Activated naive CD8-positive, alpha-beta T cell treated with anti-CD3 and anti-CD28 coated beads, Interleukin-2, amount 10 ng/mL, durations not matched to agents 7 days and 5 days (primary cell): Measurements from ENCODE around the gene ILK. TPM values are rescaled to one million over a fixed set of nuclear protein-coding genes. Genes with fewer than 3 reads are reported as not detected.

ENCODE experiments used
- ATAC-seq: fragments of 150-1000 bp; cut with Tn5 transposase; one replicate; pipeline ENCODE4 v1.10.0; 2021; ENCODE audit warnings: low read depth, moderate library complexity
- POLR2A ChIA-PET: fragments of 350-600 bp; sonication (Branson Sonifier 250); formaldehyde crosslinking; loops from one replicate; lab custom pipeline; 2021; ENCODE audit warnings: antibody characterized with exemption; lab: Charles Lee
- DNase-seq: peaks from one replicate; pipeline ENCODE4 v3.0.0; 2021
- H3K27ac Mint-ChIP-seq: one replicate; pipeline ENCODE4 v1.8.0; 2022; ENCODE audit warnings: mild to moderate bottlenecking, mixed read lengths
- H3K27me3 Mint-ChIP-seq: one replicate; pipeline ENCODE4 v1.8.0; 2022; ENCODE audit warnings: mild to moderate bottlenecking, moderate library complexity, mixed read lengths
- H3K36me3 Mint-ChIP-seq: one replicate; pipeline ENCODE4 v1.8.0; 2021; ENCODE audit warnings: mild to moderate bottlenecking, mixed read lengths
- H3K4me1 Mint-ChIP-seq: one replicate; pipeline ENCODE4 v1.8.0; 2021; ENCODE audit warnings: mixed read lengths
- H3K4me3 Mint-ChIP-seq: one replicate; pipeline ENCODE4 v1.8.0; 2022; ENCODE audit warnings: mild to moderate bottlenecking, moderate library complexity, mixed read lengths
- H3K9me3 Mint-ChIP-seq: one replicate; pipeline ENCODE4 v1.8.0; 2021; ENCODE audit warnings: mixed read lengths
- total RNA-seq, 2 experiments: library from RNA; stranded (reverse); gene quantifications; one replicate each; pipeline ENCODE4 v1.2.3, GENCODE V29; 2021

ILK gene
- total RNA-seq, 2 experiments from 2014 or later, result 195 to 207 TPM

GRCh38 chr11:6566704-6567370 is 36.7 kb upstream of the ILK start:
- Mint-ChIP-seq H3K9me3 (no peaks in the 10 kb centered on the region), H3K4me3 (no peak overlapping the region), H3K27me3 (no peaks in the 10 kb centered on the region), H3K36me3 (peaks cover 10% of the 10 kb centered on the region), H3K4me1 (peaks cover 3% of the 10 kb centered on the region), H3K27ac (no peak overlapping the region)
- DNase-seq (no peak), ATAC-seq (no peak)
- POLR2A ChIA-PET, result no interaction called here

GRCh38 chr11:6567371-6567745 is 36.2 kb upstream of the ILK start:
- H3K9me3 Mint-ChIP-seq, result no peaks in the 10 kb centered on the region
- H3K4me1 Mint-ChIP-seq, result peaks cover 3% of the 10 kb centered on the region
- no peak overlapping the region for H3K4me3 Mint-ChIP-seq
- no peak overlapping the region for H3K27ac Mint-ChIP-seq
- no peak for DNase-seq
- POLR2A ChIA-PET, result no interaction called here
- no peak for ATAC-seq
- H3K27me3 Mint-ChIP-seq, result no peaks in the 10 kb centered on the region
- H3K36me3 Mint-ChIP-seq, result peaks cover 11% of the 10 kb centered on the region

GRCh38 chr11:6568191-6568918 is 35.2 kb upstream of the ILK start:
- peaks cover 11% of the 10 kb centered on the region for H3K36me3 Mint-ChIP-seq
- no peak overlapping the region for H3K4me3 Mint-ChIP-seq
- no peaks in the 10 kb centered on the region for H3K27me3 Mint-ChIP-seq
- H3K4me1 Mint-ChIP-seq, result peaks cover 3% of the 10 kb centered on the region
- H3K9me3 Mint-ChIP-seq, result no peaks in the 10 kb centered on the region
- ATAC-seq, result no peak
- POLR2A ChIA-PET, result no interaction called here
- no peak for DNase-seq
- no peak overlapping the region for H3K27ac Mint-ChIP-seq

GRCh38 chr11:6569706-6570105 is 33.9 kb upstream of the ILK start:
- peaks cover 3% of the 10 kb centered on the region for H3K4me1 Mint-ChIP-seq
- POLR2A ChIA-PET, result interaction anchor here (0.6 kb wide), 1 partner anchor 79 kb away, joined by 4 read pairs; no protein-coding TSS in a partner anchor
- DNase-seq, result no peak
- ATAC-seq, result no peak
- H3K9me3 Mint-ChIP-seq, result no peaks in the 10 kb centered on the region
- H3K36me3 Mint-ChIP-seq, result peaks cover 11% of the 10 kb centered on the region
- H3K27me3 Mint-ChIP-seq, result no peaks in the 10 kb centered on the region
- H3K4me3 Mint-ChIP-seq, result no peak overlapping the region
- H3K27ac Mint-ChIP-seq, result no peak overlapping the region

- Mint-ChIP-seq H3K27me3 (no peaks in the 10 kb centered on the region), H3K27ac (no peak overlapping the region), H3K4me3 (no peak overlapping the region), H3K36me3 (peaks cover 11% of the 10 kb centered on the region), H3K4me1 (peaks cover 3% of the 10 kb centered on the region), H3K9me3 (no peaks in the 10 kb centered on the region)
- no peak for DNase-seq
- POLR2A ChIA-PET, result no interaction called here
- ATAC-seq, result no peak
Measured at GRCh38 chr11:6570691-6571427, 32.7 kb upstream of the ILK start.

- Mint-ChIP-seq H3K36me3 (peaks cover 10% of the 10 kb centered on the region), H3K27me3 (no peaks in the 10 kb centered on the region), H3K9me3 (no peaks in the 10 kb centered on the region), H3K27ac (no peak overlapping the region), H3K4me3 (no peak overlapping the region), H3K4me1 (peaks cover 3% of the 10 kb centered on the region)
- ATAC-seq (no peak), DNase-seq (no peak)
- POLR2A ChIA-PET, result no interaction called here
Measured at GRCh38 chr11:6571434-6572008, 32.1 kb upstream of the ILK start.

GRCh38 chr11:6572215-6572614 is 31.4 kb upstream of the ILK start:
- ATAC-seq, result no peak
- DNase-seq, result no peak
- H3K9me3 Mint-ChIP-seq, result no peaks in the 10 kb centered on the region
- H3K36me3 Mint-ChIP-seq, result peaks cover 9% of the 10 kb centered on the region
- H3K27ac Mint-ChIP-seq, result no peak overlapping the region
- POLR2A ChIA-PET, result no interaction called here
- no peaks in the 10 kb centered on the region for H3K27me3 Mint-ChIP-seq
- no peak overlapping the region for H3K4me3 Mint-ChIP-seq
- H3K4me1 Mint-ChIP-seq, result peaks cover 3% of the 10 kb centered on the region

- POLR2A ChIA-PET, result no interaction called here
- H3K4me3 Mint-ChIP-seq, result no peak overlapping the region
- ATAC-seq, result no peak
Measured at GRCh38 chr11:6574816-6575715, 28.5 kb upstream of the ILK start.

GRCh38 chr11:6576471-6577373 is 26.9 kb upstream of the ILK start:
- Mint-ChIP-seq H3K4me3 (no peak overlapping the region), H3K4me1 (no peaks in the 10 kb centered on the region), H3K36me3 (peaks cover 14% of the 10 kb centered on the region), H3K27ac (no peak overlapping the region), H3K9me3 (no peaks in the 10 kb centered on the region), H3K27me3 (no peaks in the 10 kb centered on the region)
- DNase-seq (no peak), ATAC-seq (no peak)
- POLR2A ChIA-PET, result no interaction called here

More at GRCh38 chr11:6574816-6575715, 28.5 kb upstream of the ILK start:
- no peaks in the 10 kb centered on the region for H3K9me3 Mint-ChIP-seq
- no peak overlapping the region for H3K27ac Mint-ChIP-seq
- DNase-seq, result no peak
- H3K36me3 Mint-ChIP-seq, result peaks cover 6% of the 10 kb centered on the region
- no peaks in the 10 kb centered on the region for H3K27me3 Mint-ChIP-seq
- H3K4me1 Mint-ChIP-seq, result no peaks in the 10 kb centered on the region

GRCh38 chr11:6578134-6578533 is 25.4 kb upstream of the ILK start:
- H3K36me3 Mint-ChIP-seq, result peaks cover 20% of the 10 kb centered on the region
- no peak for DNase-seq
- H3K27ac Mint-ChIP-seq, result no peak overlapping the region
- no peaks in the 10 kb centered on the region for H3K27me3 Mint-ChIP-seq
- POLR2A ChIA-PET, result no interaction called here
- peaks cover 4% of the 10 kb centered on the region for H3K9me3 Mint-ChIP-seq
- ATAC-seq, result no peak
- H3K4me3 Mint-ChIP-seq, result no peak overlapping the region
- no peaks in the 10 kb centered on the region for H3K4me1 Mint-ChIP-seq

- no peak overlapping the region for H3K27ac Mint-ChIP-seq
- H3K9me3 Mint-ChIP-seq, result peaks cover 11% of the 10 kb centered on the region
- no peak overlapping the region for H3K4me3 Mint-ChIP-seq
- ATAC-seq, result no peak
- no peaks in the 10 kb centered on the region for H3K27me3 Mint-ChIP-seq
- DNase-seq, result no peak
- POLR2A ChIA-PET, result no interaction called here
- H3K4me1 Mint-ChIP-seq, result no peaks in the 10 kb centered on the region
- H3K36me3 Mint-ChIP-seq, result peaks cover 35% of the 10 kb centered on the region
Measured at GRCh38 chr11:6579681-6580080, 23.9 kb upstream of the ILK start.

- no peak overlapping the region for H3K27ac Mint-ChIP-seq
- DNase-seq, result no peak
- H3K27me3 Mint-ChIP-seq, result no peaks in the 10 kb centered on the region
- POLR2A ChIA-PET, result no interaction called here
- H3K4me3 Mint-ChIP-seq, result no peak overlapping the region
- no peak for ATAC-seq
- peaks cover 14% of the 10 kb centered on the region for H3K9me3 Mint-ChIP-seq
- H3K36me3 Mint-ChIP-seq, result peaks cover 43% of the 10 kb centered on the region
- H3K4me1 Mint-ChIP-seq, result no peaks in the 10 kb centered on the region
Measured at GRCh38 chr11:6583584-6583983, 20.0 kb upstream of the ILK start.
